A673 (cell line): ENCODE data around the gene SEMA6B.

Experiments
- CTCF ChIP-seq: fragments of 300-800, 200-600 bp; sonication (generic); conservative IDR thresholded peaks from 2 replicates; pipeline ENCODE4 v1.5.1; 2017; ENCODE audit warnings: low read depth, mild to moderate bottlenecking, antibody characterized with exemption, low read length, moderate library complexity, mixed read lengths
- EZH2 ChIP-seq: fragments of 200-600 bp; sonication (generic); IDR thresholded peaks from 2 replicates; pipeline ENCODE4 v1.6.1; 2017; ENCODE audit warnings: borderline replicate concordance, low read depth, mild to moderate bottlenecking, mixed read lengths, antibody characterized with exemption, low read length; ENCODE audit not compliant: poor library complexity, severe bottlenecking

- TF ChIP-seq CTCF (no peak), EZH2 (no peak)
These were observed 46.2 kb downstream of the SEMA6B start for GRCh38 chr19:4513248-4513647.
